GM21825 (cell line): Measurements from ENCODE around the gene PHYHD1.
A peak's percentile ranks its signal among the peaks of the same experiment; 100 is the strongest.

ENCODE experiments used
- ATAC-seq: cut with Tn5 transposase; IDR thresholded peaks from one replicate; pipeline ENCODE4 v1.9.1; 2021; ENCODE audit warnings: mild to moderate bottlenecking, moderate library complexity; ENCODE audit not compliant: unreplicated experiment

The PHYHD1 gene

DNA sequence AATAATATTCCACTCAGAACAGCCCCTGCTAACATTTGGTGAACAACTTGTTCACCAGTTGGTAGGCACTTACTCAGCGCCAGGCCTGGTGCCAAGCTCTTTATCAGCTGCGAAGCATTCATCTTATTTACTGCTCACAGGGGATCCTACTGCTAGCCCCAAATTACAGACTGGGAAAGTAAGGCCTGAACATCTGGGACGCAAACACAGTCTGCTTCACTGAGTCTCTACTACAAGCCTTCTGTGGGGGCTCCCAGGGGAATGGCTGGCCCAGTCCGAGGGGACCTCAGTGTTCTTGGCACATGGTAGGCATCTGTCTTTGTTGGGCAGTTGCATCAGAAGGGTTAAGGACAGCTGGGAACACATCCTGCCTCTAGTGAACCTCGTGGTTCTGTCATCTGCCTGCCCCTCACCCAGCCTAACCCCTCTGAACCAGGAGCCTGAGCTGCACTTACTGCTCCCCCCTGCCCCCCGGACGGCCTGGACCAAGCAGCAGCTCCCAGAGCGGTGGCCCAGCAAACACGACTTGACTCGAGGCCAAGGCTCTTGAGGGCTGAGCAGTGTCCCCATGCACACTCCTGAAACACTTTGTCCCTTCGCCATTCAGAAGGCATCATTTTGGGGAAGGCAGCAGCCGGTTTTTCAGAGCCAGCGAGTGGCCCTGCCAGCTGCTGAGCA, at the start of gene PHYHD1:
PHYHD1 (plus strand) TSS at position 602 of the 678 bp plus-strand sequence. CDS start 1,342 bp downstream, outside the sequence.
- no peak for ATAC-seq

DNA sequence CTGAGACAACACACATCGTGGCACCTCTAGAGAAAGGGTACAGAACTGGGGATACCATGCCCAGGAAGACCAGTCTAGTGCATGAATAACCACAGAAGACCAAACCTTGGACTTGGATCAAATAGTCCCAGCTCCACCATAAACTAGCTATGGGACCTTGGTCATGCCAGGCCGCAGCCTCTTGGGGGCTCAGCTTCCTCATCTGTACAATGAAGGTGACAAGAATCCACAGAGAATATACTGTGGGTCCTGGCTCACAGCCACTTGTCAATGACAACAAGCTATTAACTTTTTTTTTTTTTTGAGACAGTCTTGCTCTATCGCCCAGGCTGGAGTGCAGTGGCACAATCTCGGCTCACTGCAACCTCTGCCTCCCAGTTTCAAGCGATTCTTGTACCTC, 42.9 kb upstream of the PHYHD1 start:
- no peak for ATAC-seq

- peak; percentile 78 for ATAC-seq
Measured at GRCh38 chr9:128881884-128882676, 38.7 kb upstream of the PHYHD1 start, which contains the start of the genes KYAT1 and LRRC8A. Gene KYAT1 (minus strand): TSS chr9:128881950. CDS start chr9:128845405, 36,545 bp downstream. Gene LRRC8A (plus strand): TSS chr9:128882133. CDS start chr9:128907165, 25,032 bp downstream.

- ATAC-seq, result peak; percentile 1
Measured at GRCh38 chr9:128882677-128883603, 37.8 kb upstream of the PHYHD1 start.

DNA sequence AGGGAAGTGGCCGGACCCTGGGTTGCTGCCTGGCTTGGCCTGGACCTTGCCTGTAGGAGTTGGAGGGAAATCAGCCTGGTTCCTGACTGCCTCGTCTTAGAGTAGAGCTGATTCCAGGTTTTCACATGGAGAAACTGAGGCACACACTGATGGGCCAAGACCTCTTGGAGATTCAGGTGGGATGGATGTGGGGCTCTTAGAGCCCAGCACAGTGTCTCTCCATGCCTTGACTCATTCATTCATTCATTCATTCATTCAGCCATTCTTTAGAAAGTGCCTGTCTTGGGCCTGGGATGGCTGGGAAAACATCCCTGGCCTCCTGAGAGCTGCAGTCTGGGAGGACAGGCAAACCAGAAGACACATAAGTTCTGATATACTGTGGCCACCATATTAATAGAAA, 36.6 kb upstream of the PHYHD1 start:
- no peak for ATAC-seq

GRCh38 chr9:128885376-128885775, 35.4 kb upstream of the PHYHD1 start:
- no peak for ATAC-seq

DNA sequence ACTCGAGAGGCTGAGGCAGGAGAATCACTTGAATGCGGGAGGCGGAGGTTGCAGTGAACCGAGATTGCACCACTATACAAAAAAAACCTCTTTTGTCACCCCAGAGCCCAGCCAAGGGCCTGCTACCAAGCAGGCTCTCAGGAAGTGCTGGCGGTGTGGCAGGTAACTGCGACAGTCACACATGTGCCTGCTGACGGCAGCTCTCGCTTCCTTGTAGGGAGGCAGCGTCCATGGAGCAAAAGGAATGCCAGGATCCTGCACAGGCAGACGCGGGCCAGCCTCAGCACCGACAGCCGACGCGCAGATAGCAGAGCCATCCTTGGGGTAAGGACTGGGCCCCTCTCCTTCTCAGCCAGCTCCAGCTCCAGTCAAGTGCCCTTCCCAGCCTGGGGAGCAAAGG, 35.0 kb upstream of the PHYHD1 start:
- no peak for ATAC-seq

- no peak for ATAC-seq
Measured at GRCh38 chr9:128886211-128886891, 34.4 kb upstream of the PHYHD1 start.

DNA sequence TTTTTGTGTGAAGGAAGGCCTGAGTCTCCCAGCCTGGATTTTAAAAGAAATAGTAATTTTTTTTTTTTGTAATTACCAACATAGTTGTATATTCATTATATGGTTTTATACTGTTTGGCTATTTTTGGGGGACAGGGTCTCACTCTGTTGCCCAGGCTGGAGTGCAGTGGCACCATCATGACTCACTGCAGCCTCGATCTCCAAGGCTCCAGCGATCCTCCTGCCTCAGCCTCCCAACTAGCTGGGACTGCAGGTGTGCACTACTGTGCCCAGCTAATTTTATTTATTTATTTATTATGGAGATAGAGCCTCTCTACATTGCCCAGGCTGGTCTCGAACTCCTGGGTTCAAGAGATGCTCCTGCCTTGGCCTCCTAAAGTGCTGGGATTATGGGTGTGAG, 33.7 kb upstream of the PHYHD1 start:
- no peak for ATAC-seq

GRCh38 chr9:128887914-128888350, 32.9 kb upstream of the PHYHD1 start:
- ATAC-seq, result no peak

- no peak for ATAC-seq
Measured at GRCh38 chr9:128891321-128892220, 29.2 kb upstream of the PHYHD1 start.

GRCh38 chr9:128892221-128892921, 28.4 kb upstream of the PHYHD1 start:
- no peak for ATAC-seq

- ATAC-seq, result no peak
Measured at GRCh38 chr9:128893354-128893753, 27.4 kb upstream of the PHYHD1 start.

DNA sequence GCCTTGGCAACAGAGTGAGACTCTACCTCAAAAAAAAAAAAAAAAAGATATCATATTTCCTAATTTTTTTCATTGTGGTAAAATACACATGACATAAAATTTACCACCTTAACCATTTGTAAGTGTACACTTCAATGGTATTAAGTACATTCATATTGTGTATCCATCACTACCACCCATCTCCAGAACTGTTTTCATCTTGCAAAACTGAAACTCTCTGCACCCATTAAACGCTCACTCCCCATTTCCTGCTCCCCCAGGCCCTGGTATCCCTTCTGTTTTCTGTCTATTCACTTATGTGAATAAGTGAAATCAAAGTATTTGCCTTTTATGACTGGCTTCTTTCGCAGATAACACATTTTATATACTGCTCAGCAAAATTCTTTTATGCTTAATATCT, 26.0 kb upstream of the PHYHD1 start:
- ATAC-seq, result no peak

DNA sequence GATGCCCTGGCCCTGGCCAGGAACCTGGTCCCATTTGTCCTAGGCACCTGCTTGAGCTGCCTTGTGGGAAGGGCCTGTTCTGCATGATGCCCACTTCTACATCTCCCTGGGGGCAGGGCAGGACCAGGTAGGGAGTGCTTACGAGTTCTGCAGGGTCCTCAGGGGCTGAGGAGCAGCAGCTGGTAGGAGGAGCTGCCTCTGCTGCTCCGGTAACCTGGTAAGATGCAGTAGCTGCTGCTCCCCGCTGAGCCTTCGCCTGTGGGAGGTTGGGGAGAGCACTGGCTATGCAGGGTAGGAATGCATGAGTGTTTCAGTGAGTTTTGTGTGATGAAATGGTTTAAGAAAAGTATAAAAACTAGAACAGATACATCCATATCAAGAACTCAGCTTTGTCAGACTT, 25.2 kb upstream of the PHYHD1 start:
- no peak for ATAC-seq

DNA sequence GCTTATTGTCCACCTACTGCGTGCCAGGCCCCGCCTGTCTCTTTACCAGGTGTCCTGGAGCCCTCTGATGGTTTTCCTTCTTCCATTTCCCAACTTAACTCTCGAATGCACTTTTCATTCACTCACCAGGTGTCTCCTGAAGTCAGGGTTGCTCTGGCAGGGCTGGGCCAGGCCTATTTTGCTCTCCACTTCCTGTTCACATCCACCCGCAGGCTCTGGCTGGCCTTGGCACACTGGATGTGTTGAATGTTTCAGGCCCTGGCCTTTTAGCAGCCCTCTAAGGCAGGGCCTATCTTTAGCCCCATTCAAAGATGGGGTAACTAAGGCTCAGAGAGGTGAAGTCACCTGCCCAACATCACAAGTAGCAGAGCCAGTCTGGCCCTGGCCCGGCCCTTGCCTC, 22.4 kb upstream of the PHYHD1 start:
- ATAC-seq, result no peak

DNA sequence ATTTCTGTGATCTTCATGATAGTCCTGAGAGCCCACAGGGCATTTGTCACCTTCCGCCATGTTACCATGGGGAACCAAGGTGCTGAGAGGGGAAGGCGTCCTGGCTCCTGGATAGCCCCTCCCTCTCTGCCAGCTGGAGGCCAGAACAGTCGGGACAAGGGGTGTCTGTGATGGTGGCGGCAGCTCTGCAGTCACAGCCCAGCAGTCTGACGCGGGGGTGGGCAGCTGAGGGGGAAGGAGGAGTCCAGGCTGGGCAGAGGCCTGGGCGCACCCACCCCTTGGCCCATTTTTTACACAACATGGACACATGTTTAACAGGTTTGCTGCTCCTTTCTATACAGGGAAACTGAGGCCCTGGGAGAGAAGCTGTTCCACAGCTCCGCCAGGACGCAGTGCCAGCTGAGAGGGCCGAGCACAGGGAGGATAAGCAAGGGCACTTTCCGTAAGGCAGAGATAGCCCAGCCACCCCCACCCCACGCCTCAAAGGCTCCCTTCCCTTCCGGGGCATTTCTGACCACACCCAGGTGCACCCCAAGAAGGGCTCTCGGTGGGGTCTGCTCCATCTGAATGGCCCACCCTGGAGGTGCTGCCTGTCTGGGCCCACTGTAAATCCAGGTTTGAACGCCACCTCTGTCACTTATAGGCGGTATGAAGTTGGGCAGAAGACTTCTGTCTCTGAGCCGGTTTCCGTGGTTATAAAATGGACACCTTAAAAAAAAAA, 21.8 kb upstream of the PHYHD1 start:
- ATAC-seq, result no peak
